DND-41 (cell line): Measurements from ENCODE around the gene OR51B4.

ENCODE experiments used
- CTCF ChIP-seq: IDR thresholded peaks from 2 replicates; pipeline ENCODE4 v1.5.1; 2012; ENCODE audit warnings: borderline replicate concordance, low read length, moderate library complexity, mild to moderate bottlenecking; ENCODE audit not compliant: poor library complexity, severe bottlenecking; ENCODE audit errors: extremely low read depth
- EZH2 ChIP-seq: IDR thresholded peaks from 3 replicates; pipeline ENCODE4 v1.6.1; 2012; ENCODE audit warnings: borderline replicate concordance, low read depth, mild to moderate bottlenecking, moderate library complexity, low read length, inconsistent platforms; ENCODE audit not compliant: severe bottlenecking

GRCh38 chr11:5281596-5281995, 20.1 kb downstream of the OR51B4 start:
- TF ChIP-seq CTCF = no peak
- no peak for TF ChIP-seq EZH2
